GM12878 (cell line): Measurements from ENCODE around the gene BCL11A. TPM values are rescaled to one million over a fixed set of nuclear protein-coding genes. Genes with fewer than 3 reads are reported as not detected.

Experiments
- ATAC-seq: fragments of 200-7000 bp; cut with Tn5 transposase; 3 replicates; pipeline ENCODE4 v1.9.1; 2020; ENCODE audit warnings: mild to moderate bottlenecking, moderate library complexity
- BruUV-seq: library from RNA; stranded (reverse); fragments of 400-500 nt; replicated peaks from 2 replicates; lab custom pipeline; 2021; lab: Mats Ljungman, UMichigan
- CTCF ChIA-PET: fragments of 300-600 bp; sonication (Branson Sonifier 250); formaldehyde crosslinking; extraction: SDS; loops from one replicate; lab custom pipeline; 2021; ENCODE audit warnings: inconsistent platforms; lab: Yijun Ruan, JAX
- POLR2A ChIA-PET: fragments of 350-600 bp; formaldehyde crosslinking; extraction: SDS; loops from one replicate; lab custom pipeline; 2021; ENCODE audit warnings: inconsistent platforms; lab: Charles Lee
- RAD21 ChIA-PET: fragments of 300-600 bp; sonication (Branson Sonifier 250); formaldehyde crosslinking; loops from one replicate; lab custom pipeline; 2023; ENCODE audit warnings: antibody characterized with exemption; ENCODE audit not compliant: unreplicated experiment; lab: Charles Lee
- SMC1A ChIA-PET: fragments of 300-600 bp; sonication (Branson Sonifier 250); formaldehyde crosslinking; loops from one replicate; lab custom pipeline; 2023; ENCODE audit not compliant: unreplicated experiment, uncharacterized antibody; lab: Charles Lee
- DNase-seq: peaks from one replicate; pipeline ENCODE4 v3.0.0-alpha.2; 2011; ENCODE audit warnings: low read depth, low spot score
- FAIRE-seq: peaks from 3 replicates; lab custom pipeline; 2011; peaks lifted over from hg19 to GRCh38; lab: Jason Lieb, UNC
- H2AFZ ChIP-seq: 2 replicates; pipeline ENCODE4 v1.6.0; 2011; ENCODE audit warnings: low read depth, low read length, control low read depth; ENCODE audit not compliant: control insufficient read depth
- H3K27ac ChIP-seq: 2 replicates; pipeline ENCODE4 v1.5.1; 2011; ENCODE audit warnings: control low read depth; ENCODE audit not compliant: control insufficient read depth, insufficient read depth
- H3K27me3 ChIP-seq, 2 experiments: replicated peaks in 1 of 2; 2 replicates each; pipeline versions ENCODE4 v1.6.0 to v1.6.1; 2011; ENCODE audit warnings: low read length in 1 of 2; ENCODE audit not compliant: control insufficient read depth in 2 of 2, insufficient read depth in 2 of 2
- H3K36me3 ChIP-seq, 2 experiments: 2 replicates each; pipeline ENCODE4 v1.5.1; 2011; ENCODE audit warnings: low read length in 1 of 2; ENCODE audit not compliant: control insufficient read depth in 2 of 2, insufficient read depth in 2 of 2
- H3K4me1 ChIP-seq: 2 replicates; pipeline ENCODE4 v1.6.1; 2011; ENCODE audit warnings: mild to moderate bottlenecking, low read length, moderate library complexity, mixed read lengths; ENCODE audit not compliant: control insufficient read depth, insufficient read depth
- H3K4me2 ChIP-seq: 2 replicates; pipeline ENCODE4 v1.6.0; 2011; ENCODE audit warnings: control low read depth; ENCODE audit not compliant: control insufficient read depth, insufficient read depth
- H3K4me3 ChIP-seq: fragments of 200-600 bp; sonication (generic); 2 replicates; pipeline ENCODE4 v1.5.1; 2016
- H3K79me2 ChIP-seq: 2 replicates; pipeline ENCODE4 v1.6.0; 2011; ENCODE audit warnings: low read length; ENCODE audit not compliant: control insufficient read depth, insufficient read depth
- H3K9ac ChIP-seq: 2 replicates; pipeline ENCODE4 v1.8.0; 2011; ENCODE audit warnings: low read length, control low read depth, mixed read lengths; ENCODE audit not compliant: control insufficient read depth, insufficient read depth
- H3K9me3 ChIP-seq: replicated peaks from 3 replicates; pipeline ENCODE4 v1.5.1; 2011; ENCODE audit warnings: mild to moderate bottlenecking, low read length; ENCODE audit not compliant: control insufficient read depth, insufficient read depth
- H4K20me1 ChIP-seq: 2 replicates; pipeline ENCODE4 v1.6.0; 2011; ENCODE audit not compliant: control insufficient read depth, insufficient read depth
- CEBPB ChIP-seq, 2 experiments: fragments of 150-350 bp in 1 of 2; IDR thresholded peaks; 2 replicates each; pipeline ENCODE4 v1.6.1; 2012 to 2014; ENCODE audit warnings: low read depth in 2 of 2, low read length in 2 of 2, borderline replicate concordance in 1 of 2, inconsistent platforms in 1 of 2
- ELK1 ChIP-seq: IDR thresholded peaks from 2 replicates; pipeline ENCODE4 v1.6.1; 2012; ENCODE audit warnings: low read depth, low read length, improper control_type of control experiment
- FOXK2 ChIP-seq: fragments of 450-650 bp; IDR thresholded peaks from 2 replicates; pipeline ENCODE4 v1.6.1; 2017; ENCODE audit warnings: mild to moderate bottlenecking, moderate library complexity
- FOXM1 ChIP-seq: IDR thresholded peaks from 2 replicates; pipeline ENCODE4 v1.6.1; 2012; ENCODE audit warnings: low read depth, mild to moderate bottlenecking, inconsistent platforms, low read length, moderate library complexity
- JUND ChIP-seq: IDR thresholded peaks from 2 replicates; pipeline ENCODE4 v1.6.1; 2012; ENCODE audit warnings: low read depth, mild to moderate bottlenecking, low read length, improper control_type of control experiment, moderate library complexity
- MAX ChIP-seq: IDR thresholded peaks from 2 replicates; pipeline ENCODE4 v1.6.1; 2012; ENCODE audit warnings: low read depth, low read length, improper control_type of control experiment
- MEF2A ChIP-seq: IDR thresholded peaks from 2 replicates; pipeline ENCODE4 v1.6.1; 2011; ENCODE audit warnings: low read depth, mild to moderate bottlenecking, low read length, moderate library complexity; ENCODE audit not compliant: insufficient read depth
- NFYB ChIP-seq: IDR thresholded peaks from 2 replicates; pipeline ENCODE4 v1.6.1; 2011; ENCODE audit warnings: low read depth, mild to moderate bottlenecking, low read length, improper control_type of control experiment, moderate library complexity; ENCODE audit not compliant: insufficient read depth
- NR2F1 ChIP-seq: fragments of 450-650 bp; conservative IDR thresholded peaks from 2 replicates; pipeline ENCODE4 v1.6.1; 2017; ENCODE audit warnings: mild to moderate bottlenecking
- PAX5 ChIP-seq: IDR thresholded peaks from 2 replicates; pipeline ENCODE4 v1.6.1; 2011; ENCODE audit warnings: low read depth, low read length, borderline replicate concordance
- PBX3 ChIP-seq: IDR thresholded peaks from 2 replicates; pipeline ENCODE4 v1.6.1; 2011; ENCODE audit warnings: mild to moderate bottlenecking, low read depth, low read length, moderate library complexity; ENCODE audit not compliant: insufficient replicate concordance
- POU2F2 ChIP-seq: IDR thresholded peaks from 3 replicates; pipeline ENCODE4 v1.6.1; 2011; ENCODE audit warnings: low read depth, mild to moderate bottlenecking, low read length, borderline replicate concordance
- SMAD1 ChIP-seq: fragments of 450-650 bp; IDR thresholded peaks from 2 replicates; pipeline ENCODE4 v1.6.1; 2018; ENCODE audit warnings: mild to moderate bottlenecking, low read depth; ENCODE audit not compliant: partially characterized antibody
- SREBF2 ChIP-seq: IDR thresholded peaks from 2 replicates; pipeline ENCODE4 v1.6.1; 2012; ENCODE audit warnings: mild to moderate bottlenecking, low read length
- USF1 ChIP-seq: IDR thresholded peaks from 2 replicates; pipeline ENCODE4 v1.6.1; 2011; ENCODE audit warnings: borderline replicate concordance, low read depth, mild to moderate bottlenecking, moderate library complexity, mixed read lengths, low read length; ENCODE audit not compliant: insufficient read depth; ENCODE audit errors: extremely low read length
- ZNF274 ChIP-seq: IDR thresholded peaks from one replicate; pipeline ENCODE4 v1.8.0; 2011; ENCODE audit not compliant: insufficient read length, insufficient read depth
- WGBS: methylation state at CpG from one replicate; pipeline ENCODE4 v1.1.6; 2016; ENCODE audit warnings: low lambda C conversion rate; ENCODE audit not compliant: insufficient replicate concordance, insufficient coverage; ENCODE audit errors: missing lambda C conversion rate; 5-methylcytosine and 5-hydroxymethylcytosine counted together
- in situ Hi-C: fragments of 300-500 bp; cut with MboI; formaldehyde crosslinking; loops from 9 replicates; pipeline ENCODE4 v1.14.3; 2018; ENCODE audit warnings: mixed read lengths
- intact Hi-C: fragments of 100-400 bp; cut with micrococcal nuclease; formaldehyde crosslinking; loops from one replicate; pipeline ENCODE4 v1.14.2; 2022; ENCODE audit not compliant: unreplicated experiment
- polyA plus RNA-seq, 11 experiments: library from polyadenylated mRNA; depleted of rRNA in 4 of 11; unstranded in 6 of 11; stranded (reverse) in 5 of 11; fragments of >200 nt; fragmentation: Nextera tagmentation in 4 of 11; fragmentation: Illumina TruSeq in 1 of 11; extraction: Ambion mirVana in 4 of 11; extraction: Trizol in 1 of 11; gene quantifications; 1 replicate in 1 of 11; 2 replicates in 10 of 11; pipeline versions ENCODE4 v1.2.1 to v1.2.3, GENCODE V29; 2011 to 2016; ENCODE audit warnings: inconsistent platforms in 2 of 11, missing spikeins in 2 of 11, low read depth in 1 of 11
- total RNA-seq, 4 experiments: library from RNA; depleted of rRNA in 3 of 4; stranded (reverse); fragments of >200 nt in 3 of 4; fragmentation: Illumina TruSeq in 1 of 4; extraction: Trizol in 1 of 4; gene quantifications; 2 replicates each; pipeline versions ENCODE4 v1.2.1 to v1.2.3, GENCODE V29; 2013 to 2021

Gene BCL11A
- total and polyA plus RNA-seq, 10 of the 15 experiments (the other 5 are each of a cell fraction or from before 2014, with no cell fraction given): 7.5 to 26.6 (median 11.1) TPM; not detected in 1

GRCh38 chr2:60549238-60549927 lies 4.1 kb downstream of the BCL11A start (continued):
- TF ChIP-seq NFYB (no peak), USF1 (peak; percentile 35)

- ChIA-PET POLR2A (no interaction called here), SMC1A (interaction anchor here (1.4 to 2.5 kb wide), 3 partner anchors 13 to 1523 kb away, joined by 3 to 10 read pairs (median 7); no protein-coding TSS in a partner anchor), CTCF (interaction anchor here (1.3 to 1.8 kb wide), 4 partner anchors 109 to 1786 kb away, joined by 6 to 19 read pairs (median 8); no protein-coding TSS in a partner anchor), RAD21 (interaction anchor here (1.3 to 2.6 kb wide), 4 partner anchors 33 to 1523 kb away, joined by 3 to 15 read pairs (median 6); no protein-coding TSS in a partner anchor)
- Histone ChIP-seq H3K27ac (peak overlapping the region; percentile 89), H3K4me3 (peak overlapping the region; percentile 81), H3K36me3 (peaks cover 0 to 6% of the 10 kb centered on the region in 2 experiments; a peak in 1 of 4 replicates), H3K27me3 (no peaks in the 10 kb centered on the region; a peak in 1 of 4 replicates), H3K9me3 (no peaks in the 10 kb centered on the region), H4K20me1 (0 out of 2 replicates have a peak, but pooled peaks cover 2% of the 10 kb centered on the region), H3K4me1 (peaks cover 30% of the 10 kb centered on the region), H3K79me2 (peaks cover 93% of the 10 kb centered on the region), H3K4me2 (peak overlapping the region; percentile 73), H3K9ac (peak overlapping the region; percentile 83), H2AFZ (peak overlapping the region; percentile 12)
- ATAC-seq (no peak), DNase-seq (no peak), FAIRE-seq (no peak)
- intact Hi-C loops: loop anchor here (2.0 to 5.0 kb wide), 2 partner anchors 34 to 197 kb away; no protein-coding TSS in a partner anchor
- no TSS peak for BruUV-seq
- in situ Hi-C loops: no loop called here
- WGBS: under 1% methylated on average over 9 of the region's 9 CpGs
- TF ChIP-seq SMAD1 (no peak), ELK1 (no peak), MAX (no peak), FOXK2 (no peak), POU2F2 (no peak), SREBF2 (no peak), FOXM1 (no peak), MEF2A (no peak), ZNF274 (no peak), CEBPB (IDR thresholded peaks at IDR 0.05; ENCODE audit: borderline replicate concordance in 1 of 2, low read depth in 2 of 2, low read length in 2 of 2) (no peak), PBX3 (no peak), PAX5 (no peak), JUND (no peak), NR2F1 (no peak)
Measured at GRCh38 chr2:60548845-60549237, 4.6 kb downstream of the BCL11A start.
